Fibroblast of pulmonary artery (primary cell): ENCODE data around the gene SPATA20.

ENCODE experiments used
- DNase-seq: peaks from one replicate; pipeline ENCODE4 v3.0.0-alpha.2; 2010; ENCODE audit warnings: low read depth
- H3K4me3 ChIP-seq: replicated peaks from 2 replicates; pipeline ENCODE4 v1.5.1; 2011; ENCODE audit warnings: low read depth, mild to moderate bottlenecking, control low read depth, low read length, moderate library complexity
- CTCF ChIP-seq: IDR thresholded peaks from 2 replicates; pipeline ENCODE4 v1.5.1; 2011; ENCODE audit warnings: mild to moderate bottlenecking, control low read depth, low read length, inconsistent platforms; ENCODE audit errors: missing control alignments

Gene SPATA20

GRCh38 chr17:50546701-50547034, 306 bp upstream of the SPATA20 start:
- TF ChIP-seq CTCF = no peak
- no peak overlapping the region for H3K4me3 ChIP-seq
- DNase-seq = no peak

GRCh38 chr17:50547736-50548083, 736 bp downstream of the SPATA20 start:
- no peak for TF ChIP-seq CTCF
- no peak for DNase-seq
- H3K4me3 ChIP-seq = peak overlapping the region; percentile 67

DNA sequence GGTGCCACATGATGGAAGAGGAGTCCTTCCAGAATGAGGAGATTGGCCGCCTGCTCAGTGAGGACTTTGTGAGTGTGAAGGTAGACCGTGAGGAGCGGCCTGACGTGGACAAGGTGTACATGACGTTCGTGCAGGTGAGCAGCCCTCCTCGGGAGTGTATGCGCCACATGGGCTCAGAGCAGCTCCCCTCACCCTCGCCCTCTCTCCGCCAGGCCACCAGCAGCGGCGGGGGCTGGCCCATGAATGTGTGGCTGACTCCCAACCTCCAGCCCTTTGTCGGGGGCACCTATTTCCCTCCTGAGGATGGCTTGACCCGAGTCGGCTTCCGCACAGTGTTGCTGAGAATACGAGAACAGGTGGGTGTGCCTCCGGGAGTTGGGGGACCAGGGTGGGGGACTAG, 1.9 kb downstream of the SPATA20 start:
- no peak for TF ChIP-seq CTCF

DNA sequence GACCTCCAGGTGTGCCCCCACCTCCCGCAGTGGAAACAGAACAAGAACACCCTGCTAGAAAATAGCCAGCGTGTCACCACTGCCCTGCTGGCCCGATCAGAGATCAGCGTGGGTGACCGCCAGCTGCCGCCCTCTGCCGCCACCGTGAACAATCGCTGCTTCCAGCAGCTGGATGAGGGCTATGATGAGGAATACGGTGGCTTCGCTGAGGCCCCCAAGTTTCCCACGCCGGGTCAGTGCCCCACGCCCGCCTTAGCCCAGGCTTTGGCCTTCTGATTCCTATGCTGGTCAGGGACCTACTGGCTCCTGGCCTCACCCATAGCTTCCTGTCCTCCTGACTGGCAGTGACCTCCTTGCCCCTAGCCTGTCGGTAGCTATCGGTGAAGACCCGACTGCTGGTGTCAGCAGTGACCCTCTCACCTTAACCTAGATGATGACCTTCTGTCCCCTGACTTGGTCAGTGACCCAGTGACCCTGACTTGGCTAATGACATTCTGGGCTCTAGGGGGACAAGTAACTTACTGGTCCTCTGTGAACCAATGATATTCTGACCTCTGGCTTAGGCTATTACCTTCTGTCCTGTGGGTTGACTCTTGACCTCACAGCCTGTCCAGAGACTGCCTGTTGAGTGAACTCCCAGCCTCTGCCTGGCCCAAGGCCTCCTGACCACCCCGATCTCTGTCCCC, 2.4 kb downstream of the SPATA20 start:
- no peak overlapping the region for H3K4me3 ChIP-seq
- no peak for DNase-seq
- TF ChIP-seq CTCF = no peak

More for the DNA sequence above, 1.9 kb downstream of the SPATA20 start:
- no peak for DNase-seq
- no peak overlapping the region for H3K4me3 ChIP-seq

GRCh38 chr17:50549969-50550368, 3.0 kb downstream of the SPATA20 start:
- no peak overlapping the region for H3K4me3 ChIP-seq
- DNase-seq = no peak
- TF ChIP-seq CTCF = no peak

GRCh38 chr17:50550661-50551432, 3.9 kb downstream of the SPATA20 start:
- peak; percentile 93 for DNase-seq
- TF ChIP-seq CTCF = peak; percentile 91
- H3K4me3 ChIP-seq = no peak overlapping the region

- no peak for DNase-seq
- no peak for TF ChIP-seq CTCF
- H3K4me3 ChIP-seq = no peak overlapping the region
Measured at GRCh38 chr17:50551433-50551815, 4.5 kb downstream of the SPATA20 start.
